ENCODE measurements around the gene MYOM1.

DNA sequence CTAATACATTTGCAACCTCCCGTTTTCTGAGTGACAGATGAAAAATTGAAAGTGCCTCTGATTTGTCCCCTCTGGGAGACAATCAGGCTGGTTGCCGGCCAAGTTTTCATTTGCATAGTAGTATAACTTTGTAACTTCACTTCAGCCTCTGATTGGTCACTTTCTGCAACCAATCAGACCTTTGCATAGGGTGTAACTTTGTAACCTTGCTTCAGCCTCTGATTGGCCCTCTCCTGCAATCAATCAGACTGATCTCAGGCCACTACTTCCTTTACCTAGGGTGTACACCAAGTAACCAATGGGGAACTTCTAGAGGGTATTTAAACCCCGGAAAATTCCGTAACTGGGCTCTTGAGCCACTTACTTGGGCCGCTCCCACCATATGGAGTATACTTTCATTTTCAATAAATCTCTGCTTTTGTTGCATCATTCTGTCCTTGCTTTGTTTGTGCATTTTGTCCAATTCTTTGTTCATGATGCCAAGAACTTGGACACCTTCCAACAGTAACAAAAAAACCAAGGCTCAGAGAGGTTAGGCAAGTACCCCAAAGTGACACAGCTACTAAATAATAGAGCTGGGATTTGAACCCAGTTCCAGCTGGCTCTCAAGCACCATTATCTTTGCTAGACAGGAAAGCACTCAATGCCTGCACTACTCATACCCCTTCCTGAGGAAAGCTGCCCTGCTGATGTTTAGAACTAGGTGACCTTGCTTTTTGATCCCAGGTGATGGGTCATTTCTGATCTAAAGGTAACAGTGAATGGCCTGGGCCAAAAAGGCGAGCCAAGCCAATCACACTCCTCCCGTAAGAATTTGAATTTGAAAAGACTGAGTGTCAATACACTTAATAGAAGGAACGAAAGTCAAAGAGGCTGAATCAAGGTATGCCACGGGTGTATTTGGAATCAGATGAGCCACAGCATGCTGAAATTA is 10.9 kb upstream of the MYOM1 start:
- TF ChIP-seq, protein P1, sequence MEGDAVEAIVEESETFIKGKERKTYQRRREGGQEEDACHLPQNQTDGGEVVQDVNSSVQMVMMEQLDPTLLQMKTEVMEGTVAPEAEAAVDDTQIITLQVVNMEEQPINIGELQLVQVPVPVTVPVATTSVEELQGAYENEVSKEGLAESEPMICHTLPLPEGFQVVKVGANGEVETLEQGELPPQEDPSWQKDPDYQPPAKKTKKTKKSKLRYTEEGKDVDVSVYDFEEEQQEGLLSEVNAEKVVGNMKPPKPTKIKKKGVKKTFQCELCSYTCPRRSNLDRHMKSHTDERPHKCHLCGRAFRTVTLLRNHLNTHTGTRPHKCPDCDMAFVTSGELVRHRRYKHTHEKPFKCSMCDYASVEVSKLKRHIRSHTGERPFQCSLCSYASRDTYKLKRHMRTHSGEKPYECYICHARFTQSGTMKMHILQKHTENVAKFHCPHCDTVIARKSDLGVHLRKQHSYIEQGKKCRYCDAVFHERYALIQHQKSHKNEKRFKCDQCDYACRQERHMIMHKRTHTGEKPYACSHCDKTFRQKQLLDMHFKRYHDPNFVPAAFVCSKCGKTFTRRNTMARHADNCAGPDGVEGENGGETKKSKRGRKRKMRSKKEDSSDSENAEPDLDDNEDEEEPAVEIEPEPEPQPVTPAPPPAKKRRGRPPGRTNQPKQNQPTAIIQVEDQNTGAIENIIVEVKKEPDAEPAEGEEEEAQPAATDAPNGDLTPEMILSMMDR (IDR thresholded peaks at IDR 0.05), result no peak
- no peak for TF ChIP-seq ZFX (IDR thresholded peaks at IDR 0.05; ENCODE audit: borderline replicate concordance)
